ENCODE results near the gene NEURL1B.
A peak's percentile ranks its signal among the peaks of the same experiment; 100 is the strongest.

Gene NEURL1B

DNA sequence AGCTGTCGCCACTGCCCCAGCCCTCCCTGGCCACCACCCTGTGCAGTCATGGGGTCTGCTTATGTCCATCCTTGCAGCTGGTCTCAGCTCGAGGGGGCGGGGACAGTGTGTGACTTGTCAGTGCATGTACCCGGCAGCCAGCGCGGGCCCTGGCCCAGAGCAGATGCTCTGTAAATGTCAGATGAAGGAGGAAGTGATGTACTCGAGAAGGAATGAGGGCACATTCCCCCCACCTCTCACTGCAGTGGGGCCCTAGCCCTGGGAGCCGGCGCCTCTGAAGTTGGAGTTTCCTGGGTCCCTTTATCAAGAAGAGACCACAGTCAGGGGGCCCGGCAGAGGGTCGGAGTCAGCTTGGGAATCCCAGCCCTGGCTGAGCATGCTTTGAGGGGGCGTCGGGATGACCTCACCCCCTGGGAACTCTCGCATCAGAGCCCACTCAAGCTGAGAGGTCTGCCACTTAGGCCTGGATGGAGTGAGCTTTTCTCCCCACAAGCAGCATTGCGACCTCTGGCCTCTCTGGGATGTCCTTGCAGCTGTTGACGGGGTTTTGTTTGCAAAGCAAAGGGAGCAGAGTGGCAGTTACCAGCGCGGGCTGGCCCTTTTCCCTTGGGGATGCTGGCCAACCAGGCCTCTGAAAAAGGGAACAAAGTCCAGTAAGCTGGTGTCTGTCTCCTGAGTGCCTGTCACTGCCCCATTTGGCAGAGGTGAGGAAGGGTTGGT is 19.0 kb downstream of the NEURL1B start:
- H3K27ac ChIP-seq = peak overlapping the region; percentile 84 to 90
- DNase-seq = peak; percentile 92 to 95
- no peaks in the 10 kb centered on the region for H3K36me3 ChIP-seq
- intact Hi-C loops (cut with DNase I; ENCODE audit: low total_unique reads) = no loop called here
- H3K4me1 ChIP-seq = peaks cover 8 to 65% (median 36%) of the 10 kb centered on the region in 4 donors
- H3K4me3 ChIP-seq = no peak overlapping the region
- peaks cover 0 to 6% (median 0%) of the 10 kb centered on the region in 3 donors for H3K9me3 ChIP-seq
- H3K27me3 ChIP-seq = no peaks in the 10 kb centered on the region
- TF ChIP-seq, protein P1, sequence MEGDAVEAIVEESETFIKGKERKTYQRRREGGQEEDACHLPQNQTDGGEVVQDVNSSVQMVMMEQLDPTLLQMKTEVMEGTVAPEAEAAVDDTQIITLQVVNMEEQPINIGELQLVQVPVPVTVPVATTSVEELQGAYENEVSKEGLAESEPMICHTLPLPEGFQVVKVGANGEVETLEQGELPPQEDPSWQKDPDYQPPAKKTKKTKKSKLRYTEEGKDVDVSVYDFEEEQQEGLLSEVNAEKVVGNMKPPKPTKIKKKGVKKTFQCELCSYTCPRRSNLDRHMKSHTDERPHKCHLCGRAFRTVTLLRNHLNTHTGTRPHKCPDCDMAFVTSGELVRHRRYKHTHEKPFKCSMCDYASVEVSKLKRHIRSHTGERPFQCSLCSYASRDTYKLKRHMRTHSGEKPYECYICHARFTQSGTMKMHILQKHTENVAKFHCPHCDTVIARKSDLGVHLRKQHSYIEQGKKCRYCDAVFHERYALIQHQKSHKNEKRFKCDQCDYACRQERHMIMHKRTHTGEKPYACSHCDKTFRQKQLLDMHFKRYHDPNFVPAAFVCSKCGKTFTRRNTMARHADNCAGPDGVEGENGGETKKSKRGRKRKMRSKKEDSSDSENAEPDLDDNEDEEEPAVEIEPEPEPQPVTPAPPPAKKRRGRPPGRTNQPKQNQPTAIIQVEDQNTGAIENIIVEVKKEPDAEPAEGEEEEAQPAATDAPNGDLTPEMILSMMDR (IDR thresholded peaks at IDR 0.05) = no peak

- Histone ChIP-seq H3K27ac (peak overlapping the region; percentile 84 to 90), H3K36me3 (no peaks in the 10 kb centered on the region), H3K9me3 (peaks cover 0 to under 1% (median 0%) of the 10 kb centered on the region in 3 donors), H3K4me3 (no peak overlapping the region), H3K27me3 (no peaks in the 10 kb centered on the region), H3K4me1 (peaks cover 8 to 74% (median 42%) of the 10 kb centered on the region in 4 donors)
- DNase-seq = no peak
- intact Hi-C loops (cut with DNase I; ENCODE audit: low total_unique reads) = no loop called here
- TF ChIP-seq, protein P1 (IDR thresholded peaks at IDR 0.05) = no peak
Measured at GRCh38 chr5:172660974-172661373, 19.9 kb downstream of the NEURL1B start.

DNA sequence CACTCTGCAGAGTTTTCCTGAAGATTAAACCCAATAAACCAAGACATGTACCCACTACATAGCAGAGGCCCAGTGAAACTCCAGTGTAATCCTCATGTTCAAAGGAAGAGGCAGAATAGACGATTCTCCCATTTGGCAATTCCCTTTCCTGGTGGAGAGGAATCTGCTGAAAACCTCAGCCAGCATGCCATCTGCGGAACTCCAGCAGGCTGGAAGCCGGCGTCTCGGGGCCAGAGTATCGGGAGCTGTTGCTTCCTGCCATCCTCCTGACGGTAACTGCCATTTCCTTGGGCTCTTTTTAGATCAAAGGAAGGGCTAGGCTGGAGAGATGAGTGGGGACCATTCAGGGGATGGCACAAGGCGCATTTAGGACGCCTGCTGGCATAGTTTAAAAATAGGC is 20.5 kb downstream of the NEURL1B start:
- Histone ChIP-seq H3K36me3 (no peaks in the 10 kb centered on the region), H3K4me3 (no peak overlapping the region), H3K4me1 (peaks cover 8 to 79% (median 42%) of the 10 kb centered on the region in 4 donors), H3K9me3 (no peaks in the 10 kb centered on the region), H3K27me3 (no peaks in the 10 kb centered on the region), H3K27ac (peak overlapping the region; percentile 84 to 90)
- intact Hi-C loops (cut with DNase I; ENCODE audit: low total_unique reads) = no loop called here
- peak in 1 of 2 donors; percentile 46 for DNase-seq
- TF ChIP-seq, protein P1 (IDR thresholded peaks at IDR 0.05) = no peak

DNA sequence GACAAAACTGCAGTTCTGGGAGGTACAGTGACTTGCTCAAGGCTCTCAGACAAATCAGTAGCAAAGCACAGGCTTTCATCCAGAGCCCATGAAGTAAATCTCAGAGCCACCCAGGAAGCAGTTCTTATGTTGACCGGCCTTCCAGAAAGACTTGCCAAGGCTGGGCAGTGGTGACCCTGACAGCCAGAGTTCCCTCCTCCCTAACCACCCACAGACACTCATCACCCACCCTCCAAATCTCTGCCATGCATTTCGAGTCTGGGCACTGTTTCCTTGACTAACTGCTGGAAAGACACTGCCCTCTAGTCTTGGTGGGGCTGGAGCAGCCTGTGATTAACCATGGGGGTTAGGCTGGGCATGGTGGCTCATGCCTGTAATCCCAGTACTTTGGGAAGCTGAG is 21.5 kb downstream of the NEURL1B start:
- DNase-seq = peak in 1 of 2 donors; percentile 60
- no peaks in the 10 kb centered on the region for H3K36me3 ChIP-seq
- no peak overlapping the region for H3K4me3 ChIP-seq
- H3K27me3 ChIP-seq = no peaks in the 10 kb centered on the region
- no peaks in the 10 kb centered on the region for H3K9me3 ChIP-seq
- H3K27ac ChIP-seq = peak overlapping the region; percentile 84 to 90
- TF ChIP-seq, protein P1 (IDR thresholded peaks at IDR 0.05) = no peak
- intact Hi-C loops (cut with DNase I; ENCODE audit: low total_unique reads) = no loop called here
- peaks cover 8 to 82% (median 42%) of the 10 kb centered on the region in 4 donors for H3K4me1 ChIP-seq

- Histone ChIP-seq H3K9me3 (no peaks in the 10 kb centered on the region), H3K27me3 (no peaks in the 10 kb centered on the region), H3K4me1 (peaks cover 0 to 81% (median 38%) of the 10 kb centered on the region in 4 donors), H3K4me3 (no peak overlapping the region), H3K36me3 (no peaks in the 10 kb centered on the region), H3K27ac (no peak overlapping the region)
- no peak for DNase-seq
- TF ChIP-seq, protein P1 (IDR thresholded peaks at IDR 0.05) = no peak
- intact Hi-C loops (cut with DNase I; ENCODE audit: low total_unique reads) = no loop called here
Measured at GRCh38 chr5:172664018-172664417, 23.0 kb downstream of the NEURL1B start.
